ENCODE data around the gene TMEM82.
A peak's percentile ranks its signal among the peaks of the same experiment; 100 is the strongest.

TMEM82 gene

DNA sequence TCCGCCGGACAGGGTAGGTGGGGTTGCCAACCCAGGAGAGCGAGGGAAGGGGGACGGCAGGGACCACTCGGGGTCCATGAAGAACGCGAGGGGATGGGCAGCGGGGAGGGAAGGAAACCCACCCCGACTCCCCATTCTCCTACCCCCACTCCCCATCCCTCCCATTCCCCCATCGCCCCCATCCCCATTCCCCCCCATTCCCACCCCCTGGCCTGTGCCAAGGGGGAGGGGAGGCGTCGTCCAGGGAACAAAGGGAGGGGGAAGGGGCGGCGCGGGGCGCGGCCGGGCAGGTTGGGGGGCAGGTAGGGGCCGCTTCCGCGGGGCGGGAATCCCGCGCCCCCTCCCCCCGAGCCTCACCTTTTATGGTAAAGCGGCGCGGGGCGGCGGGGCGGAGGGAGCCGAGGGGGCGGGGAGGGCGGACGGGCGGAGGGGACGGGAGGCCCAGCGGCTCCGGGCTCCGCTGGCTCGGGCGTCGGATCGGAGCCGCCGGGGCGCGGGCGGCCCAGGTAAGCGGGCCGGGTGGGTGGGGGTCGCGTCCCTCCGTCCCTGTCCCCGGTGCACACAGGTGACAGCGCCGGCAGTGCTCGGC lies 16.1 kb downstream of the TMEM82 start, which contains the start of gene FBLIM1:
FBLIM1 (plus strand) TSS at position 453 of the 589 bp plus-strand sequence. CDS start 6,189 bp downstream, outside the sequence.
- Histone ChIP-seq H3K4me1 (ENCODE audit: insufficient read depth, low read length) (peaks cover 27% of the 10 kb centered on the region), H2AFZ (ENCODE audit: low read depth, low read length) (peak within 1 kb of the TSS; percentile 63), H3K9me3 (ENCODE audit: low read length) (no peaks in the 10 kb centered on the region), H3K4me3 (ENCODE audit: low read length) (peak within 1 kb of the TSS; percentile 54), H3K27me3 (ENCODE audit: insufficient read depth, low read length) (peaks cover 25% of the 10 kb centered on the region), H3K36me3 (ENCODE audit: insufficient read depth, low read length) (no peaks in the 10 kb centered on the region)

DNA sequence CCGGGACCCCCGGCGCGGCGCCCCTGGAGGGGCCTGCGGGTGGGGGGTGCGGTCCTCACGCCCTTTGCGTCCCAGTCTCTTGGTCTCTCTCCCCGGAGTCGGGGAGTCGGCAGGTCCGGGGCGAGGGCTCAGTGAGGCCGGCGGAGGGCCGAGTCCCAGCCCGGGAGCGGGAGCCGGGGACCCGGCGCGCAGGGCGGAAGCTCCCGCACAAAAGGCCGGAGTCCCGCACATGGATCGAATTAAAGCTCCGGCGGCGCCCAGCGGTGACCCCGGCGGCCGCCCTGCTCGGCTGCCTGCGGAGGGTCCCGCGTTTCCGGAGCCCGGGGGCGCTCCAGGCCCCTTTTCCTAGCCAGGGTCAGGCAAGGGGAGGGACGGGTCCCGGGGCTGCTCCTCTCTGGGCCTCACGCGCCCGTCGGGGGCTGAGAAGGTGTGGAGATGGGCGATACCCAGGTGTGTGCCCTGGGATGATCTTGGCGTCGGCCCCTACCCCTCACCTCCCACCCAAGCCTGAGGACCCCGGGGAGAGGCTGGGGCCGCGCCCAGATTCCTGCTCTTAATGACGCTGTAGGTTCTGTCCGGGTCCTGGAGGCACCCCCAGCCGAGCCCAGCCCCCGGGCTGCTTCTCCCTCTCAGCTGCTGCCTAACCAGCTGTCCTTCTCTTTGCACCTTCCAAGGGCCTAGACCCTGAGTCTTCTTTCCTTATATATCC lies 16.8 kb downstream of the TMEM82 start:
- H3K36me3 ChIP-seq (ENCODE audit: insufficient read depth, low read length), result no peaks in the 10 kb centered on the region
- no peaks in the 10 kb centered on the region for H3K9me3 ChIP-seq (ENCODE audit: low read length)
- peaks cover 25% of the 10 kb centered on the region for H3K27me3 ChIP-seq (ENCODE audit: insufficient read depth, low read length)
- peak overlapping the region; percentile 63 for H2AFZ ChIP-seq (ENCODE audit: low read depth, low read length)
- peak overlapping the region; percentile 54 for H3K4me3 ChIP-seq (ENCODE audit: low read length)
- peaks cover 27% of the 10 kb centered on the region for H3K4me1 ChIP-seq (ENCODE audit: insufficient read depth, low read length)

DNA sequence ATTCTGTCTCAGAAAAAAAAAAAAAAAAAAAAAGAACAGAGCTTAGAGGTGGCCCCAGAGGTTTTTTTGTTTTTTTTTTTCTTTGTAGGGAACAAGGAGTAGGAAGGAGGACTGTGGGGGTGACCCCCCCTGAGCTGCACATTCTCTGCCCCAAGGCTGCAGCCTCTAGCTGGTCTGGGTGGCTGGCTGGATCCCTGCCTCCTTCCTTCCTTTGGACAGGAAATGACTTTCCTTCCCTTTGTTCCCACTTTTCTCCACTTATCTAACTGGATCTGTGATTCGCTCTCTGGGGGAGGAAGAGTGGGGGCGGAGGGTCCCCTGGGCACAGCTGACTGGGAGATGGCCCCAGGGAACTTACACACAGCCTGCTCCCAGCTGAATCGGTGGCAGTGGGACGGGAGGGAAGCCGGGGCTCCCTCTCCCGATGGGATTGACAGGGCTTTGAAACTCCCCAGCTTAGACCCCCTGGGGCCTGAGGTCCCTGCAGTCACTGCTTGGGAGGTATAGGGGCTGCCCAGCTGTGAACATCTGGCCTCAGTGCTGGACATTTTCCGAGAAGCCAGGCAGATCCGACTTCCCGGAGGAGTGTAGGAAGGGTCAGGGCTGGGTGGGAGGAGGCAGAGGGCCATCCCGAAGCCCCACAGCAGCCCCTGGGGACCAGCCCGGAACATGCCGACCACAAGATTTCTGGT lies 18.4 kb downstream of the TMEM82 start:
- Histone ChIP-seq H3K27me3 (ENCODE audit: insufficient read depth, low read length) (peaks cover 25% of the 10 kb centered on the region), H3K36me3 (ENCODE audit: insufficient read depth, low read length) (peaks cover 3% of the 10 kb centered on the region), H2AFZ (ENCODE audit: low read depth, low read length) (no peak overlapping the region), H3K9me3 (ENCODE audit: low read length) (no peaks in the 10 kb centered on the region), H3K4me1 (ENCODE audit: insufficient read depth, low read length) (peaks cover 27% of the 10 kb centered on the region), H3K4me3 (ENCODE audit: low read length) (no peak overlapping the region)

DNA sequence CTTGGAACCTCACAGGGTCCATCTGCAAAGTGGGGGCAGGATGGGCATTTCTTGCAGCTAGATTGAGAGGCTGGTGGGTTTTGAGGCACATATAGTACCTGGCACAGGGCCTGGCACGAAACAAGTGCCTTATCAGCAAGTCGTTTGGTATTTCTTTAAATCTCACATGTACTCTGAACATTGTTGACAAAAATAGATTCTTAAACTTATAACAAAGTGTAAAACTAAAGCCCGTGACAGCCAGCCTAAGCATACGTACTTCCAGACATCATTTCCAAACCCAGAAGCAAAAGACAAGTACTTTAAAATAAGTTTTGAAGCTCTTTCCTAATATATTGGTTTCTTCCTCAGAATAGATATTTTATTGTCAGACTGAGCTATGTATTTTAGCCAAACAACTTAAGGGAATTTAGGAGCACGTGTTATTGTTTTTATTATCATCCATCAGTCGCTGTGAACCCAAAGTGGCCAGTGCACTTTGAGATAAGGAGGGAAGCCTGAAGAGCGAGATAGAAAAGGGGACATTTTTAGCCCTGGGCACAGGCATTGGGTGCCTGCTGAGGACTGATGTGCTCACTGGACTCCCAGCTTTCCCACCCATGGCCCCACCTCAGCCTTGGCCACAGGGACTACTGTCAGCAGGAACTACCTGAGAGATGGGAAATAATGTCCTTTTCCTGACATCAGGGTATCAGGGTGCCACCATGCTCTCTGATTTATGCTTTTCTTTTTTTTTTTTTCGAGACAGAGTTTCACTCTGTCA lies 19.2 kb downstream of the TMEM82 start:
- peaks cover 21% of the 10 kb centered on the region for H3K27me3 ChIP-seq (ENCODE audit: insufficient read depth, low read length)
- no peak overlapping the region for H3K4me3 ChIP-seq (ENCODE audit: low read length)
- peaks cover 3% of the 10 kb centered on the region for H3K36me3 ChIP-seq (ENCODE audit: insufficient read depth, low read length)
- no peaks in the 10 kb centered on the region for H3K9me3 ChIP-seq (ENCODE audit: low read length)
- peaks cover 21% of the 10 kb centered on the region for H3K4me1 ChIP-seq (ENCODE audit: insufficient read depth, low read length)
- no peak overlapping the region for H2AFZ ChIP-seq (ENCODE audit: low read depth, low read length)

DNA sequence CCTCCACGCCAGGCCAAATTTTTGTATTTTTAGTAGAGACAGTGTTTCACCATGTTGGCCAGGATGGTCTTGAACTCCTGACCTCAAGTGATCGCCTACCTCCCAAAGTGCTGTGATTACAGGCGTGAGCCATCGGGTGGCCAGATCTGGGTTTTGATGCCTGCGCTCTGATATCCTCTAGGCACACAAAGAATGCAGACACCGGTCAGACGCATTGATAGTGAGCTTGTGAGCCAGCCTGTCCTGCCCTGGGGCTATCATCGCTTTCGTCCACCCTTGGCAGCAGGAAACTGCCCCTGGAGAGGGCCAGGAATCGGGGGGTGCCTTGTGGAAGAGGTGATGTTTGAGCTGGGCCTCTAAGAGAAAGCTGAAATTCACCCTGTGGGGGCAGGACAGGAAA lies 20.2 kb downstream of the TMEM82 start:
- no peak overlapping the region for H2AFZ ChIP-seq (ENCODE audit: low read depth, low read length)
- no peak overlapping the region for H3K4me3 ChIP-seq (ENCODE audit: low read length)
- peaks cover 11% of the 10 kb centered on the region for H3K27me3 ChIP-seq (ENCODE audit: insufficient read depth, low read length)
- H3K4me1 ChIP-seq (ENCODE audit: insufficient read depth, low read length), result peaks cover 16% of the 10 kb centered on the region
- H3K36me3 ChIP-seq (ENCODE audit: insufficient read depth, low read length), result peaks cover 3% of the 10 kb centered on the region
- no peaks in the 10 kb centered on the region for H3K9me3 ChIP-seq (ENCODE audit: low read length)

DNA sequence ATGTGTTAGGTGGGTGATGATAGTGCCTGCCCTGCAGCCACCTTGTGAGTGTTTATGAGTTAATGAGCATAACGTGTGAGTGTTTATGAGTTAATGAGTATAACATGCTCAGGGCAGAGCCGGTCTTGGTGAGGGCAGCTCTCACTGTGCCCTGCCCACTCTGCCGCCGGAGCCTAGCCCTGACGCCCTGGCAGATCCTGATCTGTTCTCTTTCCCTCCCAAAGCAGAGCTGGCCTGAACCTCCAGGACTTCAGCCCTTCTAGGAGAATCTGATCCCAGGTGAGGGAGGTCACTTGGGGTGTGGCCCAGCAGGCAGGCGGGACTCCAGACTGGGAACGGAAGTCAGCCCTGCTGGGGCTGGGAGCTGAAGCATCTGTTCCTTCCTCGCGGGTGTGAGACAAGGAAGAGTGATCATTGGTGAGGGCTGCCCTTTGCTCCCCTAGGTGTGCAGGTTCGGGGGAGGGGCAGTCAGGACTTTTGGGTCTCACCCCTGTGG lies 22.0 kb downstream of the TMEM82 start:
- Histone ChIP-seq H3K4me3 (ENCODE audit: low read length) (no peak overlapping the region), H3K9me3 (ENCODE audit: low read length) (no peaks in the 10 kb centered on the region), H3K36me3 (ENCODE audit: insufficient read depth, low read length) (peaks cover 3% of the 10 kb centered on the region), H3K4me1 (ENCODE audit: insufficient read depth, low read length) (peaks cover 7% of the 10 kb centered on the region), H2AFZ (ENCODE audit: low read depth, low read length) (no peak overlapping the region), H3K27me3 (ENCODE audit: insufficient read depth, low read length) (peaks cover 3% of the 10 kb centered on the region)

DNA sequence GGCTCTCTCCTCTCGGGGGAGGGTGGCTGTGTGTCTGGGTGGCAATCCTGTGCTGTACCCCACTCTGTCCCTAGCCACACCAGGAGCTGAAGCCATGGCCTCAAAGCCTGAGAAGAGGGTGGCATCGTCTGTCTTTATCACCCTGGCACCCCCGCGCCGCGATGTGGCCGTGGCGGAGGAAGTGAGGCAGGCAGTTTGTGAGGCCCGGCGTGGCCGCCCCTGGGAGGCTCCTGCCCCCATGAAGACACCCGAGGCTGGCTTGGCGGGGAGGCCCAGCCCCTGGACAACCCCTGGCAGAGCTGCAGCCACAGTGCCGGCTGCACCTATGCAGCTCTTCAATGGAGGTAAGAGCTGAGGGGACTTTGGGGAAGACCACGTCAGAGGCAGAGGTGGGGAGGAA lies 22.6 kb downstream of the TMEM82 start:
- H3K4me3 ChIP-seq (ENCODE audit: low read length), result no peak overlapping the region
- peaks cover 3% of the 10 kb centered on the region for H3K4me1 ChIP-seq (ENCODE audit: insufficient read depth, low read length)
- no peaks in the 10 kb centered on the region for H3K27me3 ChIP-seq (ENCODE audit: insufficient read depth, low read length)
- no peak overlapping the region for H2AFZ ChIP-seq (ENCODE audit: low read depth, low read length)
- H3K36me3 ChIP-seq (ENCODE audit: insufficient read depth, low read length), result peaks cover 3% of the 10 kb centered on the region
- no peaks in the 10 kb centered on the region for H3K9me3 ChIP-seq (ENCODE audit: low read length)

DNA sequence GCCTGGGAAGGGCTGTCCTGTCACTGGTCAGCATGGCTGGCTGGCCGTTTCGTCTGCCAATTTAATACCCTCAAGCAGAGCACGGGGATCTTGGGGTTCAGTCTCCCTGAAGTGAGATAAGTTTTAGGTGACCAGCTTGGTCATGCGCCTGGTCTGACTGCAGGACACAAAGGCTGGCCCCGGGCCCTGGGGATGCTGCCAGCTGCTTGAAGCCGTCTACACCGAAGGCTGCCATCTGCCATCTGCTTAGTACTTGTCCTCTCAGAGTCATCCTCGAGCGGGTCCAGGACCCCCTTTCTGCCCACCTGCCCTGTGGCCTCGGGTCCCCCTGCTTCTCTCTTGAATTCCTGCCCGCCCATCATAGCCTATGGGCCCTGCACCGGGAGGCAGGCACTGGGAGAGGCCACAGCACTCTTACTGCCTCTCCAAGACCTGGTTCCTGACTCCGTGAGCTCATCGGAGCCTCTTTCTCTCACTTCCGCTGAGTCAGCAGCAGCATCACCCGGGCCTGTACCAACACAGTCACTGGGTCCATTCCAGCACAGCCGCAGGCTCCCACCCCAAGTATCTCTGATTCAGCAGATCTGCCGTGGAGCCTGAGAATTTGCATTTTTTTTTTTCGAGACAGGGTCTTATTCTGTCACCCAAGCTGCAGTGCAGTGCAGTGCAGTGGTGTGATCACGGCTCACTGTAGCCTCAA lies 23.3 kb downstream of the TMEM82 start:
- Histone ChIP-seq H3K36me3 (ENCODE audit: insufficient read depth, low read length) (peaks cover 3% of the 10 kb centered on the region), H3K4me3 (ENCODE audit: low read length) (no peak overlapping the region), H3K27me3 (ENCODE audit: insufficient read depth, low read length) (no peaks in the 10 kb centered on the region), H2AFZ (ENCODE audit: low read depth, low read length) (no peak overlapping the region), H3K9me3 (ENCODE audit: low read length) (no peaks in the 10 kb centered on the region), H3K4me1 (ENCODE audit: insufficient read depth, low read length) (peaks cover under 1% of the 10 kb centered on the region)

DNA sequence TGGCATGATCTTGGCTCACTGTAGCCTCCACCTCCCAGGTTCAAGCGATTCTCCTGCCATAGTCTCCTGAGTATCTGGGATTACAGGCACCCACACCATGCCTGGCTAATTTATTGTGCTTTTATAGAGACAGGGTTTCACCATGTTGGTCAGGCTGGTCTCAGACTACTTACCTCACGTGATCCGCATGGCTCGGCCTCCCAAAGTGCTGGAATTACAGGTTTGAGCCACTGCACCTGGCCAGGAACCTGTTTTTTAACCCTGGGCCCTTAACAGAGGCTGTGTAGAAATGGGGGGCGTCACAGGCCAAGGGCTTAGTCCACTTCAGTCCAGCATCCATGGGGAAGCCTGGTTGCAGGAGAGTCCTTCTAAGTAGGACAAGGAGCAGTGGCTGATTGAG lies 25.6 kb downstream of the TMEM82 start:
- Histone ChIP-seq H3K27me3 (ENCODE audit: insufficient read depth, low read length) (no peaks in the 10 kb centered on the region), H3K4me3 (ENCODE audit: low read length) (no peak overlapping the region), H3K9me3 (ENCODE audit: low read length) (no peaks in the 10 kb centered on the region), H3K4me1 (ENCODE audit: insufficient read depth, low read length) (no peaks in the 10 kb centered on the region), H3K36me3 (ENCODE audit: insufficient read depth, low read length) (peaks cover 3% of the 10 kb centered on the region), H2AFZ (ENCODE audit: low read depth, low read length) (no peak overlapping the region)

DNA sequence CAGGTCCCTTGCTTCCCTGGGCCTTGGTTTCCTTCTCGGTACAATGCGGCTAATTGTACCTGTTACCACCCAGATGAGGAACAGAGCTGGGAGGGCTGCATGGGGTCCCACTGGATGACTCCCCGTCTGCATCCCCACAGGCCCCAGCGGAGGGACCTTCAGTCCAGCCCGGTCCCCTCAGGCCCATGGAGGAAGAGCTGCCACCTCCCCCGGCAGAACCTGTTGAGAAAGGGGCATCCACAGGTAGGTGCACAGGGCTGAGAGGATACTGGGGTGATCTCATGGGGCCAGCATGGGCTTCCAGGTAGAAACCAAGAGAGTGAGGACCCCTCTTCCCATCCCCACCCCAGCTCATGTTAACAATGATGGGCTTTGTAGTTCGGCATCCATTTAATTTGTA lies 26.1 kb downstream of the TMEM82 start:
- no peaks in the 10 kb centered on the region for H3K4me1 ChIP-seq (ENCODE audit: insufficient read depth, low read length)
- H3K4me3 ChIP-seq (ENCODE audit: low read length), result no peak overlapping the region
- peaks cover 3% of the 10 kb centered on the region for H3K36me3 ChIP-seq (ENCODE audit: insufficient read depth, low read length)
- no peaks in the 10 kb centered on the region for H3K9me3 ChIP-seq (ENCODE audit: low read length)
- no peaks in the 10 kb centered on the region for H3K27me3 ChIP-seq (ENCODE audit: insufficient read depth, low read length)
- no peak overlapping the region for H2AFZ ChIP-seq (ENCODE audit: low read depth, low read length)

DNA sequence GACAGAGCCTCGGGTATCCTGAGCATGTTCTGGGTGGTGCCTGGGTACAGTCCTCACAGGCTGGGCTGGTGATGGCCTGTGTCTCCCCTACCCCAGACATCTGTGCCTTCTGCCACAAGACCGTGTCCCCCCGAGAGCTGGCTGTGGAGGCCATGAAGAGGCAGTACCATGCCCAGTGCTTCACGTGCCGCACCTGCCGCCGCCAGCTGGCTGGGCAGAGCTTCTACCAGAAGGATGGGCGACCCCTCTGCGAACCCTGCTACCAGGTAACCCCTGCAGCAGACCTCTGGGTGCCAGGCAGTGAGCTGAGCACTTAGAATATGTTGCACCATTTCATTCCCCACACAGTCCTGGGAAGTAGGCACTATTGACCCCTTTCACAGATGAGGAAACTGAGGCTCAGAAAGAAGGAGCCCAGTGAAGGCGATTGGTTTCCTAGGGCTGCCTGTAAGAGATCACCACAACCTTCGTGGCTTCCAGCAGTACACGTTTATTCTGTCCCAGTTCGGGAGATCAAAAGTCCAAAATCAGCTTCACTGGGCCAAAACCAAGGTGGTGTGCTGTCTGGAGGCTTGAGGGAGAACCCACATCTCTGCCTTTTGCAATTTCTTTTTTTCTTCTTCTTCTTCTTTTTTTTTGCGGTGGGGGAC lies 28.1 kb downstream of the TMEM82 start:
- Histone ChIP-seq H3K27me3 (ENCODE audit: insufficient read depth, low read length) (no peaks in the 10 kb centered on the region), H3K36me3 (ENCODE audit: insufficient read depth, low read length) (peaks cover 2% of the 10 kb centered on the region), H3K4me3 (ENCODE audit: low read length) (no peak overlapping the region), H3K4me1 (ENCODE audit: insufficient read depth, low read length) (no peaks in the 10 kb centered on the region), H2AFZ (ENCODE audit: low read depth, low read length) (no peak overlapping the region), H3K9me3 (ENCODE audit: low read length) (no peaks in the 10 kb centered on the region)
